HG02943 (cell line): ENCODE measurements around the gene ADCY3.
"Not testable (repeated sequence)": the region's sequence is repeated elsewhere in the genome, so short reads cannot be mapped to it uniquely, and the experiment has no call there.

Experiments used
- ATAC-seq: cut with Tn5 transposase; IDR thresholded peaks from one replicate; pipeline ENCODE4 v1.9.1; 2021; ENCODE audit warnings: mild to moderate bottlenecking, low read depth, moderate library complexity; ENCODE audit not compliant: unreplicated experiment

The ADCY3 gene

GRCh38 chr2:24853996-24854395, 66.0 kb downstream of the ADCY3 start:
- ATAC-seq = no peak

- no peak for ATAC-seq
These were observed 67.0 kb downstream of the ADCY3 start for GRCh38 chr2:24853046-24853445.

- ATAC-seq = no peak
These were observed 67.5 kb downstream of the ADCY3 start for GRCh38 chr2:24852431-24853020.

GRCh38 chr2:24852026-24852425, 68.0 kb downstream of the ADCY3 start:
- no peak for ATAC-seq

GRCh38 chr2:24850944-24851343, 69.1 kb downstream of the ADCY3 start:
- no peak for ATAC-seq

- ATAC-seq = no peak
These were observed 74.3 kb downstream of the ADCY3 start for GRCh38 chr2:24845691-24846090.

- no peak for ATAC-seq
These were observed 75.9 kb downstream of the ADCY3 start for GRCh38 chr2:24844023-24844685.

GRCh38 chr2:24843330-24843860, 76.6 kb downstream of the ADCY3 start:
- ATAC-seq = no peak

- ATAC-seq = no peak
These were observed 77.7 kb downstream of the ADCY3 start for GRCh38 chr2:24842081-24843050.

- ATAC-seq = no peak
These were observed 78.8 kb downstream of the ADCY3 start for GRCh38 chr2:24840962-24841945.

GRCh38 chr2:24840164-24840869, 79.7 kb downstream of the ADCY3 start:
- no peak for ATAC-seq

- ATAC-seq = no peak
These were observed 80.3 kb downstream of the ADCY3 start for GRCh38 chr2:24839729-24840128.

GRCh38 chr2:24838541-24838940, 81.5 kb downstream of the ADCY3 start:
- no peak for ATAC-seq

GRCh38 chr2:24837996-24838513, 82.0 kb downstream of the ADCY3 start:
- no peak for ATAC-seq

- no peak for ATAC-seq
These were observed 83.3 kb downstream of the ADCY3 start for GRCh38 chr2:24836706-24837105.

- ATAC-seq = no peak
These were observed 83.8 kb downstream of the ADCY3 start for GRCh38 chr2:24836206-24836605.

GRCh38 chr2:24835411-24835810, 84.6 kb downstream of the ADCY3 start:
- not testable (repeated sequence) for ATAC-seq

GRCh38 chr2:24834733-24835395, 85.2 kb downstream of the ADCY3 start:
- ATAC-seq = no peak
